Stimulated activated CD4-positive, alpha-beta T cell treated with anti-CD3 and anti-CD28 coated beads, Interleukin-1b, Interleukin-23, amount 100 ng/mL, for 48 hours (primary cell): ENCODE results near the gene KCNE4.
"Not testable (repeated sequence)": the region's sequence is repeated elsewhere in the genome, so short reads cannot be mapped to it uniquely, and the experiment has no call there.

ENCODE experiments used
- DNase-seq: peaks from one replicate; pipeline ENCODE4 v3.0.0-alpha.2; 2020

Gene KCNE4

DNA sequence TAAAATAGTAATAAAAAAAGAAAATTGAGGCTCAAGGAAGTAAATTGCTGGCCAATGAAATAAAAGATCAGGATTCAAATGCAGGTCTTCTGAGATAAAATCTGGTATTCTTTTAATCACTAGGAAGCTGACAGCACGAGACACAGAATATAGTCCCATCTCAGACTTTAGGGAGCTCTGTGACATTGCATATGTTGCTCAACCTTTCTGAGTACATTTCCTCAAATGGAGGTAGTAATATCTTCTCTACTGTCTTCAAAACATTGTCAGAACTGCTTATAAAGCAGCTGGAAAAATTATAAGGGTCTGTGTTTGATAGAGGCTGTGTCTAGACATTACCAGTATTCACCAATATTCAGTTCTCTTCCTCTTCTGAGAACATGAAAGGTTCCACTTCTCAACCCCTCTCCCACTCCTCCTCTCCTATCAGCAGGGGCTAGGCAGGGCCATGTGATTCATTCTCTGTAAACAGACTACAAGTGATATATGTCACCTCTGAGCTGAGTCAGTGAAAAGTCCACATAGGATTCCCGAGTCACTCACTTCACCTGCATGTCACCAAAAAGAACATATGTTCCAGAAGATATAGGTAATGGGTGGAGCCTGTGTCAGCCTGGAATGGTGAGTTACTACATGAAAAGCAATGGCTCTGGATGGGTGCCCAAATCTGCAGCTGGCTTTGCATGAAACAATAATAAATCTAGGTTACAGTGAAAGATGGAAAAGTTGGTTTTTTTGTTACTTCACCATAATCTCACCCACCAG, 7.1 kb downstream of the KCNE4 start:
- no peak for DNase-seq

GRCh38 chr2:223060201-223060825, 8.3 kb downstream of the KCNE4 start:
- no peak for DNase-seq

DNA sequence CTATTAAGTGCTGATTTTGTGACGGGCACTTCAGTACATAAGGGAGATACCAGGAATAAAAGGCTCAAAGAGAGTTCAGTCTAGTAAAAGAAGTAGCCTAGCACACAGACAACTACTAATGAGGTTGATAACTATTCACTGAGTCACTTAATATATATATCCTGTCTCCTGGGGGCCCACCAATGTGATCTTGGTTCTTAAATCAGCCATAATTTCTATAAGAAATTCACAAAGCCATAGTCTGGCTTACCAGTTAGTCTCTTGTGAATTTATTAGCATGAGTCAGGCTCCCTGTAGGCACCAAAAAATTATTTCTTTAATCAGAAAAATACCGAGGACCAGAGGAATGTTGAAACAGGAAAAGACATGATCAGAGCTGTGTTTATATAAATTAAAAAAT, 10.4 kb downstream of the KCNE4 start:
- no peak for DNase-seq

GRCh38 chr2:223065107-223065506, 13.1 kb downstream of the KCNE4 start:
- DNase-seq = no peak

GRCh38 chr2:223066721-223067120, 14.7 kb downstream of the KCNE4 start:
- DNase-seq = no peak

DNA sequence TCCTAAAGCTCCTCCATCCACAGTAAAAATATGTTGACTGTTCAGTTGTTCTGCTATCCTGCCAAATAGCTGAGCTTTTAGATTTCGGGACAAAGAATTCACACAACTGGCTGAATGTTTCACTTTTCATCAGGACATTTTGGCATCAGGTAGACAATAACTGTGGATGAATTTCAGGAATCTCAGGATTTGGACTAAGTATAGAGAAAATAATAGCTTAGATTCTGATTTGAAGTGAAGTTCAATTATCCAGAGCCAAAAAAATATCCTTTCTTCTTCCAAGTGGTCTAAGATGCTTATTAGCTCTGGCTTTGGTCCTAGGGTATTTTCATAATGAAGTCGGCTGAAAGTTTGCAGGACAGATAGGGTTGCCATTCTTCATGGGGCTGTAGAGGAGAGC, 16.1 kb downstream of the KCNE4 start:
- DNase-seq = no peak

- DNase-seq = no peak
Observed at GRCh38 chr2:223069465-223069864, 17.5 kb downstream of the KCNE4 start.

- DNase-seq = no peak
Observed at GRCh38 chr2:223069988-223070387, 18.0 kb downstream of the KCNE4 start.

DNA sequence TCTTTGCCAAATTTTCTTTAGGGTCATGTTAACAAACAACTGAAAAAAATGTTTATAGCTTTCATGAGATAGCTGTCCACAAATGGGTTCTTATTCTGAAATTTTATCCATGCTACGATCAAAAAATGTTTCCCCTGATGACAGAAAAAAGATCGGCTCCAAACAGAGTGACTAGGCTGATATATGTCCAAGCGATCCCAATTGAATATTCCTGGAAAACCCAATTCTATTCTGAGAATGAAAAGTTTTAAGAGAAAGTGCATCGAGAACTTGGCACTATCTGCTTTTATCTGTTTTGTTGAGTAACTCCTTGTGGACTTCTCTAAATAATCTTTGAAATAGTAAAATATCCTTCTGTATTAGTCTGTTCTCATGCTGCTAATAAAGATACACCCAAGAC, 19.1 kb downstream of the KCNE4 start:
- DNase-seq = no peak

DNA sequence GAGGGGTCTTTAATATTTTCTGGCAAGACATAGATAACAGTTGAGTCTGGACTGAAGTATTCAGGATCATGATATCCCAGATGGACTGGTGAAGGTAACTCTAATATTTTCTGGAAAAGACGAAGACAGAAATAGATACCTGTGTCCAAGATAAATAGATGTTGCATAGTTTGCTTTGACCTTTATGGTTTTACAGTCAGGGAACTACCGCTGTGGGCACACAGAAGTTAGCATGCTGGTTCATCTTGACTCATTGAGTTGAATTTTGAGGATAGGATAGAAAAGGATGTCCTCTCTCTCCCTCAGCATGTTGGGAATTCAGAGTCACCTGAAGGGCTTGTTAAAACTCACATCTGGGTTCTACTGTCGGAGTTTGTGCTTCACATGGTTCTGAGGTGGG, 20.8 kb downstream of the KCNE4 start:
- DNase-seq = no peak

GRCh38 chr2:223075301-223076270, 23.6 kb downstream of the KCNE4 start:
- DNase-seq = no peak

- no peak for DNase-seq
Observed at GRCh38 chr2:223076573-223076972, 24.6 kb downstream of the KCNE4 start.

DNA sequence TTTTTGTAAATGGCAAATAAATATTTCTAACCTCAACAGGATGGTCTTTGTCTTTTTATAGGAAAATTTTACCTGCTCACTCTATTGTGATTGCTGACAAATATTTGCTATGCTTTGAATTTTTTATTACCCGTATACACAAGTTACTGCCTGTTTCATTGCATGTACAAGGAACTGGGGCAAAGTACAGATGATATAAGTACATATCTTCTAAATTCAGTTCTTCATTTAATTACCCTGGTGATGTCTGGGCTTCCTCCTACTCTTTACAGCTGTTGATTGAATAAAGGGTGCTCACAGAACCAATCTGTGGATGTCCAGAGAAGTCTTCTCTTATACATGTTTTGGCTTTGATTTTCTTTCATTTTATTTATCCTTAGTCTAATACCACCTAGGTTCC, 26.5 kb downstream of the KCNE4 start:
- DNase-seq = no peak

DNA sequence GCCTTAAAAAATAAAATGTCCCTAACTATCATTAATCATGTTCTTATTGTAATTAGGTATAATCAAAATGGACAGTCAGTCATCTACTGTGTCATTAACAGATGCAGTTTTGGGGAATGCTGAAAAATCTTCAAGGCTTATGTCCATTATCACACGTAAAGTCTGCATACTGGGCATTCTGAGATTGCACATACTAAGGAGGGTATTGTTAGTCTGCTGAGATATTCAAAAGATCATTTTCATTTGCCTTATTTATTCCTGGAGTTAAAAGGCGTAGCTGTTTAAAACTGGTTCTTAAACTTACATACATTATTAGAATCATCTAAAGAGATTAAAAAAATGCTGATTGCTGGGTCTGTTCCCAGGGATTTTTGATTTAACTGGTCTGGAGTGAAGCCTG, 27.4 kb downstream of the KCNE4 start:
- no peak for DNase-seq

- DNase-seq = no peak
Observed at GRCh38 chr2:223079925-223080324, 27.9 kb downstream of the KCNE4 start.

DNA sequence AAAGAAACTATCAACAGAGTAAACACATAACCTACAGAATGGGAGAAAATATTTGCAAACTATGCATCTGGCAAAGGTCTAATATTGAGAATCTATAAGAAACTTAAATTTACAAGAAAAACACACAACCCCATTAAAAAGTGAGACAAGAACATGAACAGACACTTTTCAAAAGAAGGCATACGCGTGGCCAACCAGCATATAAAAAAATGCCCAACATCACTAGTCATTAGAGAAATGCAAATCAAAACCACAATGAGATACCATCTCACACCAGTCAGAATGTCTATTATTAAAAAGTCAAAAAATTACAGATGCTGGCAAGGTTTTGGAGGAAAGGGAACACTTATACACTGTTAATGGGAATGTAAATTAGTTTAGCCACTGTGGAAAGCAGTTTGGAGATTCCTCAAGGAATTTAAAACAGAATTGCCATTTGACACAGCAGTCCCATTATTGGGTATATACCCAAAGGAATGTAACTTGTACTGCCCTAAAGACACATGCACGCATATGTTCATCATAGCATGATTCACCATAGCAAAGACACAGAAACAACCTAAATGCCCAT, 28.9 kb downstream of the KCNE4 start:
- DNase-seq = not testable (repeated sequence)

GRCh38 chr2:223081789-223082188, 29.8 kb downstream of the KCNE4 start:
- DNase-seq = no peak

DNA sequence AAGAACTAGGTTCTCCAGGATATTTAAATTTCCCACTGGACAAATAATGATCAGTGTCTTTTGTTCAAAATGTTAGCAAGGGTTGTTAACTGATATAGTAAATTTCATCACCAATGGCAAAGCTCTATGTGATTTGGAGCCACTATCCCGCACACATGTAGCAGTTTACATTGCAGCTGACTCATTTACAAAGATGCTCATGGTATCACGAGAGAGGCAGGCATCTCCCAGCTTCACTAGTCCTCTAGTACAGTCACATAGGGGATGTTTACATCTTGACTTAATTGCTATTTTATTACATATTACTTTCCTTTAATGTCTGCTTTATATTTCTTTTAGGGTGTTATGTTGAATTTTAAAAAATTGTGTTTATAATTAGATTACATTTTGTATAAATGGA, 30.7 kb downstream of the KCNE4 start:
- DNase-seq = no peak

GRCh38 chr2:223083402-223084070, 31.5 kb downstream of the KCNE4 start:
- no peak for DNase-seq

GRCh38 chr2:223084873-223085272, 32.9 kb downstream of the KCNE4 start:
- DNase-seq = no peak

GRCh38 chr2:223086370-223086981, 34.5 kb downstream of the KCNE4 start:
- no peak for DNase-seq

DNA sequence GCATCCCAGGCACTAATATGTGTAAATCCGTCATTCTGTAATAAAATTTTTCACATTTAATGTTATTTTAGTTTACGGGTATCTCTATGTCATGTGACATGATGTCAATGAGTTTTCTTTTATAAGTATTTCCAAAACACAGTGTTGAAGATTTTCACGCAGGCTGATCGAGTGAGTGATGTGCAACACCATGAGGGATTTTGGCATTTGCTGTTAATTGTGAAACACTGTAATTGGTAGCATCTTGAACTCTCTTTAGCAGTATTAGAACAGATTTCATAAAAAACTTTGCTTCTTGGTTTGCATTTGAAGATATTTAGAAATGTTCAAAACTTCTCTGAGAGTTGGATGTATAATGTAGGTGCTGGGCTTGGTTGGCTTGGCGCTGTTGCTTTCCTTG, 35.5 kb downstream of the KCNE4 start:
- DNase-seq = no peak
